ENCODE measurements around the gene PLA2G7.

GRCh38 chr6:46735720-46736031 is 501 bp upstream of the PLA2G7 start:
- no peak for TF ChIP-seq CTCF (conservative IDR thresholded peaks at IDR 0.05 in 1 of 2, IDR thresholded peaks at IDR 0.05 in 1 of 2; ENCODE audit: extremely low read depth in 1 of 2, insufficient read depth in 1 of 2, low read depth in 1 of 2, low read length in 2 of 2)
- TF ChIP-seq EZH2 (IDR thresholded peaks at IDR 0.05; ENCODE audit: borderline replicate concordance, low read length): no peak
